Esophagus squamous epithelium (tissue), 4 donors: ENCODE data around the gene MX2.

Experiments used
- CTCF ChIP-seq, 6 experiments: fragments of 450-650 bp in 4 of 6; fragments of 200-600 bp in 2 of 6; sonication (generic) in 2 of 6; IDR thresholded peaks; one replicate each; pipeline ENCODE4 v1.5.1; 2016 to 2019; ENCODE audit warnings: antibody characterized with exemption in 6 of 6, mild to moderate bottlenecking in 4 of 6, moderate library complexity in 4 of 6
- POLR2A ChIP-seq, 4 donors: fragments of 450-650 bp; IDR thresholded peaks; one replicate each; pipeline ENCODE4 v1.6.1; 2017; ENCODE audit warnings: antibody characterized with exemption in 4 of 4, mild to moderate bottlenecking in 4 of 4, moderate library complexity in 3 of 4

GRCh38 chr21:41388259-41388658 lies 26.4 kb downstream of the MX2 start:
- TF ChIP-seq CTCF (IDR thresholded peaks at IDR 0.05) (no peak), POLR2A (IDR thresholded peaks at IDR 0.05) (no peak)
